GM12878 (cell line): Measurements from ENCODE around the gene SDK2. TPM values are rescaled to one million over a fixed set of nuclear protein-coding genes. Genes with fewer than 3 reads are reported as not detected.

Source experiments
- ATAC-seq: fragments of 200-7000 bp; cut with Tn5 transposase; 3 replicates; pipeline ENCODE4 v1.9.1; 2020; ENCODE audit warnings: mild to moderate bottlenecking, moderate library complexity
- BruUV-seq: library from RNA; stranded (reverse); fragments of 400-500 nt; replicated peaks from 2 replicates; lab custom pipeline; 2021; lab: Mats Ljungman, UMichigan
- CTCF ChIA-PET: fragments of 300-600 bp; sonication (Branson Sonifier 250); formaldehyde crosslinking; extraction: SDS; loops from one replicate; lab custom pipeline; 2021; ENCODE audit warnings: inconsistent platforms; lab: Yijun Ruan, JAX
- POLR2A ChIA-PET: fragments of 350-600 bp; formaldehyde crosslinking; extraction: SDS; loops from one replicate; lab custom pipeline; 2021; ENCODE audit warnings: inconsistent platforms; lab: Charles Lee
- RAD21 ChIA-PET: fragments of 300-600 bp; sonication (Branson Sonifier 250); formaldehyde crosslinking; loops from one replicate; lab custom pipeline; 2023; ENCODE audit warnings: antibody characterized with exemption; ENCODE audit not compliant: unreplicated experiment; lab: Charles Lee
- SMC1A ChIA-PET: fragments of 300-600 bp; sonication (Branson Sonifier 250); formaldehyde crosslinking; loops from one replicate; lab custom pipeline; 2023; ENCODE audit not compliant: unreplicated experiment, uncharacterized antibody; lab: Charles Lee
- DNase-seq: peaks from one replicate; pipeline ENCODE4 v3.0.0-alpha.2; 2011; ENCODE audit warnings: low read depth, low spot score
- FAIRE-seq: peaks from 3 replicates; lab custom pipeline; 2011; peaks lifted over from hg19 to GRCh38; lab: Jason Lieb, UNC
- H2AFZ ChIP-seq: 2 replicates; pipeline ENCODE4 v1.6.0; 2011; ENCODE audit warnings: low read depth, low read length, control low read depth; ENCODE audit not compliant: control insufficient read depth
- H3K27ac ChIP-seq: 2 replicates; pipeline ENCODE4 v1.5.1; 2011; ENCODE audit warnings: control low read depth; ENCODE audit not compliant: control insufficient read depth, insufficient read depth
- H3K27me3 ChIP-seq, 2 experiments: replicated peaks in 1 of 2; 2 replicates each; pipeline versions ENCODE4 v1.6.0 to v1.6.1; 2011; ENCODE audit warnings: low read length in 1 of 2; ENCODE audit not compliant: control insufficient read depth in 2 of 2, insufficient read depth in 2 of 2
- H3K36me3 ChIP-seq, 2 experiments: 2 replicates each; pipeline ENCODE4 v1.5.1; 2011; ENCODE audit warnings: low read length in 1 of 2; ENCODE audit not compliant: control insufficient read depth in 2 of 2, insufficient read depth in 2 of 2
- H3K4me1 ChIP-seq: 2 replicates; pipeline ENCODE4 v1.6.1; 2011; ENCODE audit warnings: mild to moderate bottlenecking, low read length, moderate library complexity, mixed read lengths; ENCODE audit not compliant: control insufficient read depth, insufficient read depth
- H3K4me2 ChIP-seq: 2 replicates; pipeline ENCODE4 v1.6.0; 2011; ENCODE audit warnings: control low read depth; ENCODE audit not compliant: control insufficient read depth, insufficient read depth
- H3K4me3 ChIP-seq: fragments of 200-600 bp; sonication (generic); 2 replicates; pipeline ENCODE4 v1.5.1; 2016
- H3K79me2 ChIP-seq: 2 replicates; pipeline ENCODE4 v1.6.0; 2011; ENCODE audit warnings: low read length; ENCODE audit not compliant: control insufficient read depth, insufficient read depth
- H3K9ac ChIP-seq: 2 replicates; pipeline ENCODE4 v1.8.0; 2011; ENCODE audit warnings: low read length, control low read depth, mixed read lengths; ENCODE audit not compliant: control insufficient read depth, insufficient read depth
- H3K9me3 ChIP-seq: replicated peaks from 3 replicates; pipeline ENCODE4 v1.5.1; 2011; ENCODE audit warnings: mild to moderate bottlenecking, low read length; ENCODE audit not compliant: control insufficient read depth, insufficient read depth
- H4K20me1 ChIP-seq: 2 replicates; pipeline ENCODE4 v1.6.0; 2011; ENCODE audit not compliant: control insufficient read depth, insufficient read depth
- BRCA1 ChIP-seq: IDR thresholded peaks from 2 replicates; pipeline ENCODE4 v1.6.1; 2011; ENCODE audit warnings: low read depth, low read length, improper control_type of control experiment
- DPF2 ChIP-seq: fragments of 450-650 bp; IDR thresholded peaks from 2 replicates; pipeline ENCODE4 v1.6.1; 2017; ENCODE audit warnings: mild to moderate bottlenecking
- IKZF1 ChIP-seq: fragments of 450-650 bp; conservative IDR thresholded peaks from 2 replicates; pipeline ENCODE4 v1.6.1; 2017; ENCODE audit warnings: antibody characterized with exemption, mild to moderate bottlenecking
- ZBTB40 ChIP-seq: fragments of 450-650 bp; IDR thresholded peaks from 2 replicates; pipeline ENCODE4 v1.6.1; 2016; ENCODE audit warnings: mild to moderate bottlenecking, moderate library complexity, borderline replicate concordance
- WGBS: methylation state at CpG from one replicate; pipeline ENCODE4 v1.1.6; 2016; ENCODE audit warnings: low lambda C conversion rate; ENCODE audit not compliant: insufficient replicate concordance, insufficient coverage; ENCODE audit errors: missing lambda C conversion rate; 5-methylcytosine and 5-hydroxymethylcytosine counted together
- in situ Hi-C: fragments of 300-500 bp; cut with MboI; formaldehyde crosslinking; loops from 9 replicates; pipeline ENCODE4 v1.14.3; 2018; ENCODE audit warnings: mixed read lengths
- intact Hi-C: fragments of 100-400 bp; cut with micrococcal nuclease; formaldehyde crosslinking; loops from one replicate; pipeline ENCODE4 v1.14.2; 2022; ENCODE audit not compliant: unreplicated experiment
- polyA plus RNA-seq, 11 experiments: library from polyadenylated mRNA; depleted of rRNA in 4 of 11; unstranded in 6 of 11; stranded (reverse) in 5 of 11; fragments of >200 nt; fragmentation: Nextera tagmentation in 4 of 11; fragmentation: Illumina TruSeq in 1 of 11; extraction: Ambion mirVana in 4 of 11; extraction: Trizol in 1 of 11; gene quantifications; 1 replicate in 1 of 11; 2 replicates in 10 of 11; pipeline versions ENCODE4 v1.2.1 to v1.2.3, GENCODE V29; 2011 to 2016; ENCODE audit warnings: inconsistent platforms in 2 of 11, missing spikeins in 2 of 11, low read depth in 1 of 11
- total RNA-seq, 4 experiments: library from RNA; depleted of rRNA in 3 of 4; stranded (reverse); fragments of >200 nt in 3 of 4; fragmentation: Illumina TruSeq in 1 of 4; extraction: Trizol in 1 of 4; gene quantifications; 2 replicates each; pipeline versions ENCODE4 v1.2.1 to v1.2.3, GENCODE V29; 2013 to 2021
- TF ChIP-seq, protein P1 (sequence below): fragments of 450-650 bp; IDR thresholded peaks from 2 replicates; pipeline ENCODE4 v1.6.1; 2016; ENCODE audit warnings: mild to moderate bottlenecking

The SDK2 gene
- total and polyA plus RNA-seq, 10 of the 15 experiments (the other 5 are each of a cell fraction or from before 2014, with no cell fraction given) = 0.03 to 0.08 (median 0.03) TPM; not detected in 7

- in situ Hi-C loops (loop anchor here (5.0 kb wide), 1 partner anchor 33 kb away; no protein-coding TSS in a partner anchor), intact Hi-C loops (no loop called here)
- FAIRE-seq (no peak), ATAC-seq (peak; percentile 34), DNase-seq (no peak)
- 46% methylated on average over 16 of the region's 16 CpGs for WGBS
- H3K27me3 ChIP-seq = no peaks in the 10 kb centered on the region
- H3K4me3 ChIP-seq = peak overlapping the region; percentile 41
- CTCF ChIA-PET = no interaction called here
- no peak overlapping the region for H2AFZ ChIP-seq
- no peaks in the 10 kb centered on the region for H4K20me1 ChIP-seq
- peak overlapping the region; percentile 56 for H3K4me2 ChIP-seq
- no peaks in the 10 kb centered on the region for H3K9me3 ChIP-seq
- H3K9ac ChIP-seq = 0 out of 2 replicates have a peak overlapping the region, but pooled peaks have one; percentile 13
- POLR2A ChIA-PET = interaction anchor here (0.6 to 1.6 kb wide), 2 partner anchors 14 to 18 kb away, joined by 3 to 5 read pairs; no protein-coding TSS in a partner anchor
- peaks cover 22% of the 10 kb centered on the region for H3K79me2 ChIP-seq
- TF ChIP-seq BRCA1 = no peak
- 0 out of 2 replicates have a peak, but pooled peaks have one; percentile 36 for TF ChIP-seq DPF2
- 0 out of 2 replicates have a peak, but pooled peaks have one; percentile 19 for TF ChIP-seq ZBTB40
- peak; percentile 42 for TF ChIP-seq IKZF1
- TF ChIP-seq, protein P1, sequence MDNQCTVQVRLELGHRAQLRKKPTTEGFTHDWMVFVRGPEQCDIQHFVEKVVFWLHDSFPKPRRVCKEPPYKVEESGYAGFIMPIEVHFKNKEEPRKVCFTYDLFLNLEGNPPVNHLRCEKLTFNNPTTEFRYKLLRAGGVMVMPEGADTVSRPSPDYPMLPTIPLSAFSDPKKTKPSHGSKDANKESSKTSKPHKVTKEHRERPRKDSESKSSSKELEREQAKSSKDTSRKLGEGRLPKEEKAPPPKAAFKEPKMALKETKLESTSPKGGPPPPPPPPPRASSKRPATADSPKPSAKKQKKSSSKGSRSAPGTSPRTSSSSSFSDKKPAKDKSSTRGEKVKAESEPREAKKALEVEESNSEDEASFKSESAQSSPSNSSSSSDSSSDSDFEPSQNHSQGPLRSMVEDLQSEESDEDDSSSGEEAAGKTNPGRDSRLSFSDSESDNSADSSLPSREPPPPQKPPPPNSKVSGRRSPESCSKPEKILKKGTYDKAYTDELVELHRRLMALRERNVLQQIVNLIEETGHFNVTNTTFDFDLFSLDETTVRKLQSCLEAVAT = peak; percentile 37; the same call in 1 of the 2 replicates
- peaks cover 5% of the 10 kb centered on the region; the same call in 1 of the 2 replicates for H3K4me1 ChIP-seq
- H3K36me3 ChIP-seq = no peaks in the 10 kb centered on the region
- peak overlapping the region; percentile 33; the same call in 1 of the 2 replicates for H3K27ac ChIP-seq
- SMC1A ChIA-PET = interaction anchor here (1.8 kb wide), 1 partner anchor 12 kb away, joined by 4 read pairs; no protein-coding TSS in a partner anchor
- BruUV-seq = no TSS peak
- RAD21 ChIA-PET = interaction anchor here (1.5 to 2.2 kb wide), 2 partner anchors 15 to 114 kb away, joined by 3 to 9 read pairs; no protein-coding TSS in a partner anchor
These were observed 339.1 kb downstream of the SDK2 start for GRCh38 chr17:73304971-73305812.
